T-helper 1 cell treated with Interleukin-12 subunit alpha and Interleukin-12 subunit beta and Interleukin-4 antibody, amounts not matched to agents 30 ng/mL and 1 ng/mL, for 36 hours (primary cell): ENCODE data around the gene ZNF236. TPM values are rescaled to one million over a fixed set of nuclear protein-coding genes. Genes with fewer than 3 reads are reported as not detected.

Experiments used
- intact Hi-C: fragments of 100-400 bp; cut with micrococcal nuclease; formaldehyde crosslinking; loops from one replicate; pipeline ENCODE4 v1.15.1; 2024
- total RNA-seq: library from RNA; stranded (reverse); gene quantifications from 2 replicates; pipeline ENCODE4 v1.2.3, GENCODE V29; 2022

ZNF236 gene
- total RNA-seq, 1 donor from 2014 or later = 23.7 TPM

- intact Hi-C loops = no loop called here
Measured at GRCh38 chr18:76897257-76897656, 74.9 kb downstream of the ZNF236 start.

GRCh38 chr18:76903386-76903785 lies 81.0 kb downstream of the ZNF236 start:
- intact Hi-C loops = no loop called here

GRCh38 chr18:76905821-76906220 lies 83.5 kb downstream of the ZNF236 start:
- intact Hi-C loops = no loop called here

GRCh38 chr18:76908277-76908676 lies 85.9 kb downstream of the ZNF236 start:
- intact Hi-C loops = no loop called here

GRCh38 chr18:76909439-76909838 lies 87.1 kb downstream of the ZNF236 start:
- intact Hi-C loops = no loop called here

GRCh38 chr18:76911440-76911839 lies 89.1 kb downstream of the ZNF236 start:
- intact Hi-C loops = no loop called here

GRCh38 chr18:76913583-76913982 lies 91.2 kb downstream of the ZNF236 start:
- intact Hi-C loops = no loop called here

GRCh38 chr18:76914314-76914713 lies 92.0 kb downstream of the ZNF236 start:
- intact Hi-C loops = no loop called here

GRCh38 chr18:76914796-76915195 lies 92.4 kb downstream of the ZNF236 start:
- intact Hi-C loops = no loop called here

GRCh38 chr18:76915456-76915855 lies 93.1 kb downstream of the ZNF236 start:
- intact Hi-C loops = no loop called here

GRCh38 chr18:76920974-76921373 lies 98.6 kb downstream of the ZNF236 start:
- intact Hi-C loops = loop anchor here (5.0 kb wide), 1 partner anchor 99 kb away; the partner anchor contains the start of gene ZNF236

GRCh38 chr18:76922107-76922506 lies 99.8 kb downstream of the ZNF236 start:
- intact Hi-C loops = loop anchor here (1.0 to 5.0 kb wide), 6 partner anchors 61 to 729 kb away; partner anchors contain the start of gene ZNF236

- intact Hi-C loops = loop anchor here (2.0 to 5.0 kb wide), 2 partner anchors 101 to 139 kb away; partner anchors contain the start of gene ZNF236
Measured at GRCh38 chr18:76923485-76924085, 101.2 kb downstream of the ZNF236 start.

- intact Hi-C loops = loop anchor here (5.0 kb wide), 1 partner anchor 37 kb away; no protein-coding TSS in a partner anchor
Measured at GRCh38 chr18:76925501-76925900, 103.1 kb downstream of the ZNF236 start.

GRCh38 chr18:76927223-76927725 lies 104.9 kb downstream of the ZNF236 start:
- intact Hi-C loops = loop anchor here (5.0 kb wide), 1 partner anchor 35 kb away; no protein-coding TSS in a partner anchor

GRCh38 chr18:76928179-76928868 lies 106.0 kb downstream of the ZNF236 start:
- intact Hi-C loops = loop anchor here (5.0 kb wide), 1 partner anchor 34 kb away; no protein-coding TSS in a partner anchor

- intact Hi-C loops = loop anchor here (2.0 kb wide), 1 partner anchor 52 kb away; no protein-coding TSS in a partner anchor
Measured at GRCh38 chr18:76931171-76931570, 108.8 kb downstream of the ZNF236 start.

- intact Hi-C loops = no loop called here
Measured at GRCh38 chr18:76932026-76932819, 109.9 kb downstream of the ZNF236 start.

- intact Hi-C loops = no loop called here
Measured at GRCh38 chr18:76935722-76936337, 113.5 kb downstream of the ZNF236 start.

GRCh38 chr18:76936877-76937276 lies 114.5 kb downstream of the ZNF236 start:
- intact Hi-C loops = no loop called here

GRCh38 chr18:76937597-76937996 lies 115.2 kb downstream of the ZNF236 start:
- intact Hi-C loops = no loop called here
